Common myeloid progenitor, CD34-positive (primary cell): ENCODE results near the gene CLK4.

Source experiments
- CTCF ChIA-PET: fragments of 350-600 bp; sonication (Branson Sonifier 250); formaldehyde crosslinking; loops from one replicate; lab custom pipeline; 2021; ENCODE audit warnings: antibody characterized with exemption; lab: Charles Lee
- POLR2A ChIA-PET: fragments of 350-600 bp; sonication (Branson Sonifier 250); formaldehyde crosslinking; loops from one replicate; lab custom pipeline; 2021; ENCODE audit warnings: antibody characterized with exemption; lab: Charles Lee
- DNase-seq, 3 donors: peaks; one replicate each; pipeline versions ENCODE4 v3.0.0 to v3.0.0-alpha.2; 2013
- H3K27ac ChIP-seq, 2 experiments: 1 replicate in 1 of 2; 2 replicates in 1 of 2; pipeline ENCODE4 v1.7.0; 2013; ENCODE audit warnings: inconsistent platforms in 2 of 2, low read length in 2 of 2, mild to moderate bottlenecking in 2 of 2, low read depth in 1 of 2, moderate library complexity in 1 of 2; ENCODE audit not compliant: severe bottlenecking in 2 of 2, insufficient read depth in 1 of 2, poor library complexity in 1 of 2
- H3K27me3 ChIP-seq, 5 experiments: replicated peaks in 2 of 5; 1 replicate in 3 of 5; 2 replicates in 2 of 5; pipeline versions ENCODE4 v1.6.1 to v1.7.0; 2013; ENCODE audit warnings: low read length in 4 of 5, mild to moderate bottlenecking in 2 of 5, moderate library complexity in 2 of 5, inconsistent platforms in 1 of 5; ENCODE audit not compliant: insufficient read depth in 5 of 5, control insufficient read depth in 4 of 5
- H3K36me3 ChIP-seq, 4 experiments: 1 replicate in 2 of 4; 2 replicates in 2 of 4; pipeline versions ENCODE4 v1.6.1 to v1.7.0; 2013; ENCODE audit warnings: low read length in 3 of 4, control low read depth in 1 of 4, mild to moderate bottlenecking in 1 of 4; ENCODE audit not compliant: control insufficient read depth in 4 of 4, insufficient read depth in 4 of 4
- H3K4me1 ChIP-seq, 4 experiments: 1 replicate in 3 of 4; 2 replicates in 1 of 4; pipeline versions ENCODE4 v1.6.1 to v1.7.1; 2013; ENCODE audit warnings: low read length in 3 of 4, mild to moderate bottlenecking in 3 of 4, control low read depth in 1 of 4, inconsistent platforms in 1 of 4, moderate library complexity in 1 of 4; ENCODE audit not compliant: control insufficient read depth in 4 of 4, insufficient read depth in 4 of 4; ENCODE audit errors: control extremely low read depth in 1 of 4
- H3K4me3 ChIP-seq, 7 experiments: 1 replicate in 4 of 7; 2 replicates in 3 of 7; pipeline versions ENCODE4 v1.5.1 to v1.7.0; 2013; ENCODE audit warnings: mild to moderate bottlenecking in 7 of 7, low read length in 6 of 7, moderate library complexity in 6 of 7, inconsistent platforms in 2 of 7, low read depth in 2 of 7, control low read depth in 1 of 7; ENCODE audit not compliant: insufficient read depth in 4 of 7, control insufficient read depth in 1 of 7; ENCODE audit errors: extremely low read depth in 1 of 7
- H3K9me3 ChIP-seq, 5 experiments: 1 replicate in 4 of 5; 2 replicates in 1 of 5; pipeline versions ENCODE4 v1.6.1 to v1.7.1; 2013; ENCODE audit warnings: low read length in 4 of 5, mild to moderate bottlenecking in 2 of 5, inconsistent platforms in 1 of 5, low read depth in 1 of 5, moderate library complexity in 1 of 5; ENCODE audit not compliant: control insufficient read depth in 4 of 5, insufficient read depth in 2 of 5; ENCODE audit errors: control extremely low read depth in 1 of 5
- WGBS: methylation state at CpG from one replicate; pipeline ENCODE4 v1.1.5; 2013; ENCODE audit not compliant: insufficient coverage; 5-methylcytosine and 5-hydroxymethylcytosine counted together

The CLK4 gene

GRCh38 chr5:178624631-178625546, 2.0 kb downstream of the CLK4 start:
- no peaks in the 10 kb centered on the region for H3K27me3 ChIP-seq
- ChIA-PET POLR2A (interaction anchor here (0.7 kb wide), 1 partner anchor 23 kb away, joined by 10 read pairs; no protein-coding TSS in a partner anchor), CTCF (interaction anchor here (0.5 to 2.5 kb wide), 7 partner anchors 12 to 1142 kb away, joined by 3 to 11 read pairs (median 3); partner anchors contain the start of gene COL23A1)
- H3K27ac ChIP-seq, result peak overlapping the region in 1 of 2 experiments; percentile 96
- peak in 1 of 3 donors; percentile 10 for DNase-seq
- no peaks in the 10 kb centered on the region for H3K9me3 ChIP-seq
- H3K36me3 ChIP-seq, result peaks cover 5 to 30% (median 19%) of the 10 kb centered on the region in 4 experiments
- peak overlapping the region in 6 of 7 experiments; percentile 81 to 99 (median 98) for H3K4me3 ChIP-seq
- H3K4me1 ChIP-seq, result peaks cover 12 to 19% (median 14%) of the 10 kb centered on the region in 4 experiments
- WGBS, result 38% methylated on average over 11 of the region's 15 CpGs

GRCh38 chr5:178622679-178623247, 4.1 kb downstream of the CLK4 start:
- Histone ChIP-seq H3K36me3 (peaks cover 14 to 48% (median 31%) of the 10 kb centered on the region in 4 experiments), H3K4me1 (peaks cover 12 to 19% (median 14%) of the 10 kb centered on the region in 4 experiments), H3K27me3 (no peaks in the 10 kb centered on the region), H3K9me3 (no peaks in the 10 kb centered on the region), H3K27ac (no peak overlapping the region), H3K4me3 (no peak overlapping the region)
- POLR2A ChIA-PET, result no interaction called here
- no peak for DNase-seq
- 93% methylated on average over 2 of the region's 4 CpGs for WGBS
- CTCF ChIA-PET, result interaction anchor here (1.7 to 2.5 kb wide), 2 partner anchors 11 to 15 kb away, joined by 3 to 11 read pairs; no protein-coding TSS in a partner anchor

- no peak overlapping the region for H3K27ac ChIP-seq
- H3K9me3 ChIP-seq, result no peaks in the 10 kb centered on the region
- ChIA-PET CTCF (interaction anchor here (1.2 to 2.0 kb wide), 3 partner anchors 9 to 28 kb away, joined by 3 to 7 read pairs (median 5); no protein-coding TSS in a partner anchor), POLR2A (no interaction called here)
- no peak overlapping the region for H3K4me3 ChIP-seq
- peaks cover 22 to 80% (median 55%) of the 10 kb centered on the region in 4 experiments for H3K36me3 ChIP-seq
- H3K4me1 ChIP-seq, result peaks cover 1 to 7% (median 5%) of the 10 kb centered on the region in 4 experiments
- H3K27me3 ChIP-seq, result no peaks in the 10 kb centered on the region
- DNase-seq, result no peak
- WGBS, result 100% methylated on average over 1 of the region's 1 CpG
Observed at GRCh38 chr5:178619390-178619789, 7.5 kb downstream of the CLK4 start.

GRCh38 chr5:178612299-178612698, 14.6 kb downstream of the CLK4 start:
- 93% methylated on average over 5 of the region's 7 CpGs for WGBS
- ChIA-PET CTCF (interaction anchor here (0.6 to 2.4 kb wide), 3 partner anchors 11 to 335 kb away, joined by 3 to 11 read pairs (median 7); no protein-coding TSS in a partner anchor), POLR2A (no interaction called here)
- H3K4me1 ChIP-seq, result no peaks in the 10 kb centered on the region
- H3K9me3 ChIP-seq, result no peaks in the 10 kb centered on the region
- H3K27me3 ChIP-seq, result no peaks in the 10 kb centered on the region
- H3K36me3 ChIP-seq, result peaks cover 36 to 92% (median 59%) of the 10 kb centered on the region in 4 experiments
- no peak overlapping the region for H3K27ac ChIP-seq
- no peak overlapping the region for H3K4me3 ChIP-seq
- DNase-seq, result no peak

- POLR2A ChIA-PET, result no interaction called here
- H3K4me1 ChIP-seq, result no peaks in the 10 kb centered on the region
- H3K36me3 ChIP-seq, result peaks cover 22 to 90% (median 56%) of the 10 kb centered on the region in 4 experiments
- no peaks in the 10 kb centered on the region for H3K9me3 ChIP-seq
- CTCF ChIA-PET, result interaction anchor here (1.1 to 1.3 kb wide), 2 partner anchors 8 to 12 kb away, joined by 4 to 5 read pairs; no protein-coding TSS in a partner anchor
- no peak overlapping the region for H3K4me3 ChIP-seq
- no peaks in the 10 kb centered on the region for H3K27me3 ChIP-seq
- WGBS, result 100% methylated on average over 2 of the region's 3 CpGs
- DNase-seq, result no peak
- no peak overlapping the region for H3K27ac ChIP-seq
Observed at GRCh38 chr5:178606269-178606668, 20.6 kb downstream of the CLK4 start.

GRCh38 chr5:178605788-178606187, 21.1 kb downstream of the CLK4 start:
- CTCF ChIA-PET, result interaction anchor here (1.1 to 1.3 kb wide), 2 partner anchors 8 to 13 kb away, joined by 4 to 5 read pairs; no protein-coding TSS in a partner anchor
- no peaks in the 10 kb centered on the region for H3K4me1 ChIP-seq
- 92% methylated on average over 2 of the region's 3 CpGs for WGBS
- H3K9me3 ChIP-seq, result no peaks in the 10 kb centered on the region
- no peak overlapping the region for H3K27ac ChIP-seq
- no peak for DNase-seq
- H3K36me3 ChIP-seq, result peaks cover 22 to 87% (median 56%) of the 10 kb centered on the region in 4 experiments
- no peaks in the 10 kb centered on the region for H3K27me3 ChIP-seq
- POLR2A ChIA-PET, result no interaction called here
- no peak overlapping the region for H3K4me3 ChIP-seq
